Measurements from ENCODE around the gene AMBP.

AMBP gene

GRCh38 chr9:114123031-114123977 lies 45.2 kb upstream of the AMBP start:
- TF ChIP-seq NFIC (IDR thresholded peaks at IDR 0.05) (no peak), CEBPB (IDR thresholded peaks at IDR 0.05) (no peak)

- TF ChIP-seq REST (IDR thresholded peaks at IDR 0.05; ENCODE audit: low read depth) (no peak), CEBPB (IDR thresholded peaks at IDR 0.05) (no peak), USF1 (IDR thresholded peaks at IDR 0.05) (no peak), TCF12 (IDR thresholded peaks at IDR 0.05; ENCODE audit: low read depth) (no peak), EGR1 (IDR thresholded peaks at IDR 0.05) (no peak), TEAD4 (IDR thresholded peaks at IDR 0.05) (no peak), ZBTB7A (IDR thresholded peaks at IDR 0.05; ENCODE audit: low read depth) (no peak), NFIC (IDR thresholded peaks at IDR 0.05) (no peak), FOXM1 (IDR thresholded peaks at IDR 0.05; ENCODE audit: borderline replicate concordance, low read depth) (no peak), MAX (IDR thresholded peaks at IDR 0.05) (no peak), CREB1 (IDR thresholded peaks at IDR 0.05; ENCODE audit: low read depth) (no peak), EP300 (IDR thresholded peaks at IDR 0.05; ENCODE audit: borderline replicate concordance) (no peak), TAF1 (IDR thresholded peaks at IDR 0.05; ENCODE audit: low read depth) (no peak)
Observed at GRCh38 chr9:114122136-114123027, 44.3 kb upstream of the AMBP start.

- TF ChIP-seq FOXM1 (IDR thresholded peaks at IDR 0.05; ENCODE audit: borderline replicate concordance, low read depth) (no peak), RAD21 (IDR thresholded peaks at IDR 0.05; ENCODE audit: low read depth) (no peak), REST (IDR thresholded peaks at IDR 0.05; ENCODE audit: low read depth) (no peak)
Observed at GRCh38 chr9:114121227-114122135, 43.4 kb upstream of the AMBP start.

- no peak for TF ChIP-seq TEAD4 (IDR thresholded peaks at IDR 0.05)
- TF ChIP-seq MAX (IDR thresholded peaks at IDR 0.05) = no peak
- no peak for TF ChIP-seq RAD21 (IDR thresholded peaks at IDR 0.05; ENCODE audit: low read depth)
- TF ChIP-seq CEBPB (IDR thresholded peaks at IDR 0.05) = no peak
- TF ChIP-seq ZBTB7A (IDR thresholded peaks at IDR 0.05; ENCODE audit: low read depth) = no peak
- TF ChIP-seq NFIC (IDR thresholded peaks at IDR 0.05) = no peak
Observed at GRCh38 chr9:114120192-114121014, 42.3 kb upstream of the AMBP start.

All from Ishikawa (cell line).